Activated T-cell treated with anti-CD3 and anti-CD28 coated beads, Interleukin-2, amount 50 U/mL, for 24 hours (primary cell): ENCODE results near the gene SDCCAG8.

ENCODE experiments used
- DNase-seq: peaks from one replicate; pipeline ENCODE4 v3.0.0-alpha.2; 2020
- H3K27ac Mint-ChIP-seq: 2 replicates; pipeline ENCODE4 v1.8.0; 2020; ENCODE audit warnings: mild to moderate bottlenecking, mixed read lengths
- H3K27me3 Mint-ChIP-seq: 2 replicates; pipeline ENCODE4 v1.8.0; 2020; ENCODE audit warnings: mixed read lengths
- H3K36me3 Mint-ChIP-seq: 2 replicates; pipeline ENCODE4 v1.8.0; 2020; ENCODE audit warnings: low read depth, mixed read lengths
- H3K4me1 Mint-ChIP-seq: 2 replicates; pipeline ENCODE4 v1.8.0; 2020; ENCODE audit warnings: low read depth, mixed read lengths
- H3K4me3 Mint-ChIP-seq: 2 replicates; pipeline ENCODE4 v1.8.0; 2020; ENCODE audit warnings: mild to moderate bottlenecking, moderate library complexity, mixed read lengths
- H3K9me3 Mint-ChIP-seq: 2 replicates; pipeline ENCODE4 v1.8.0; 2020; ENCODE audit warnings: mixed read lengths

The SDCCAG8 gene

GRCh38 chr1:243413431-243414151 is 157.8 kb downstream of the SDCCAG8 start:
- H3K4me3 Mint-ChIP-seq: no peak overlapping the region
- H3K27ac Mint-ChIP-seq: no peak overlapping the region
- H3K36me3 Mint-ChIP-seq: peaks cover 26% of the 10 kb centered on the region
- no peaks in the 10 kb centered on the region for H3K9me3 Mint-ChIP-seq
- H3K4me1 Mint-ChIP-seq: peaks cover 32% of the 10 kb centered on the region
- H3K27me3 Mint-ChIP-seq: no peaks in the 10 kb centered on the region
- DNase-seq: no peak

- Mint-ChIP-seq H3K4me1 (peaks cover 32% of the 10 kb centered on the region), H3K27ac (no peak overlapping the region), H3K36me3 (peaks cover 30% of the 10 kb centered on the region), H3K4me3 (no peak overlapping the region), H3K27me3 (no peaks in the 10 kb centered on the region), H3K9me3 (no peaks in the 10 kb centered on the region)
- no peak for DNase-seq
Observed at GRCh38 chr1:243414152-243414494, 158.3 kb downstream of the SDCCAG8 start.

- Mint-ChIP-seq H3K36me3 (peaks cover 28% of the 10 kb centered on the region), H3K27ac (peak overlapping the region; percentile 75), H3K4me1 (peaks cover 40% of the 10 kb centered on the region), H3K9me3 (no peaks in the 10 kb centered on the region), H3K4me3 (no peak overlapping the region), H3K27me3 (no peaks in the 10 kb centered on the region)
- no peak for DNase-seq
Observed at GRCh38 chr1:243415663-243416408, 160.0 kb downstream of the SDCCAG8 start.

GRCh38 chr1:243416495-243416894 is 160.7 kb downstream of the SDCCAG8 start:
- peaks cover 28% of the 10 kb centered on the region for H3K36me3 Mint-ChIP-seq
- no peak for DNase-seq
- no peaks in the 10 kb centered on the region for H3K9me3 Mint-ChIP-seq
- no peak overlapping the region for H3K4me3 Mint-ChIP-seq
- H3K27me3 Mint-ChIP-seq: no peaks in the 10 kb centered on the region
- H3K27ac Mint-ChIP-seq: peak overlapping the region; percentile 75
- peaks cover 46% of the 10 kb centered on the region for H3K4me1 Mint-ChIP-seq

GRCh38 chr1:243420016-243420945 is 164.4 kb downstream of the SDCCAG8 start:
- Mint-ChIP-seq H3K9me3 (no peaks in the 10 kb centered on the region), H3K36me3 (peaks cover 28% of the 10 kb centered on the region), H3K4me1 (peaks cover 41% of the 10 kb centered on the region), H3K27me3 (no peaks in the 10 kb centered on the region), H3K27ac (no peak overlapping the region), H3K4me3 (no peak overlapping the region)
- DNase-seq: no peak

GRCh38 chr1:243420946-243421685 is 165.3 kb downstream of the SDCCAG8 start:
- no peak for DNase-seq
- Mint-ChIP-seq H3K4me3 (peak overlapping the region; percentile 52), H3K4me1 (peaks cover 33% of the 10 kb centered on the region), H3K9me3 (no peaks in the 10 kb centered on the region), H3K27me3 (no peaks in the 10 kb centered on the region), H3K27ac (peak overlapping the region; percentile 38), H3K36me3 (peaks cover 23% of the 10 kb centered on the region)

- Mint-ChIP-seq H3K9me3 (no peaks in the 10 kb centered on the region), H3K36me3 (peaks cover 27% of the 10 kb centered on the region), H3K4me3 (peak overlapping the region; percentile 52), H3K27ac (peak overlapping the region; percentile 38), H3K4me1 (peaks cover 26% of the 10 kb centered on the region), H3K27me3 (no peaks in the 10 kb centered on the region)
- peak; percentile 48 for DNase-seq
Observed at GRCh38 chr1:243421784-243422183, 165.9 kb downstream of the SDCCAG8 start.

GRCh38 chr1:243422362-243422761 is 166.5 kb downstream of the SDCCAG8 start:
- Mint-ChIP-seq H3K4me1 (peaks cover 22% of the 10 kb centered on the region), H3K4me3 (no peak overlapping the region)

GRCh38 chr1:243428084-243428483 is 172.2 kb downstream of the SDCCAG8 start:
- no peaks in the 10 kb centered on the region for H3K4me1 Mint-ChIP-seq

More at GRCh38 chr1:243422362-243422761, 166.5 kb downstream of the SDCCAG8 start:
- H3K36me3 Mint-ChIP-seq: peaks cover 28% of the 10 kb centered on the region
- no peaks in the 10 kb centered on the region for H3K9me3 Mint-ChIP-seq
- no peaks in the 10 kb centered on the region for H3K27me3 Mint-ChIP-seq
- DNase-seq: no peak
- H3K27ac Mint-ChIP-seq: no peak overlapping the region

GRCh38 chr1:243428617-243429342 is 172.9 kb downstream of the SDCCAG8 start:
- Mint-ChIP-seq H3K27ac (no peak overlapping the region), H3K27me3 (no peaks in the 10 kb centered on the region), H3K4me3 (no peak overlapping the region), H3K4me1 (no peaks in the 10 kb centered on the region), H3K36me3 (peaks cover 42% of the 10 kb centered on the region), H3K9me3 (no peaks in the 10 kb centered on the region)
- no peak for DNase-seq

More at GRCh38 chr1:243428084-243428483, 172.2 kb downstream of the SDCCAG8 start:
- H3K27ac Mint-ChIP-seq: no peak overlapping the region
- no peaks in the 10 kb centered on the region for H3K27me3 Mint-ChIP-seq
- DNase-seq: no peak
- H3K4me3 Mint-ChIP-seq: no peak overlapping the region
- H3K36me3 Mint-ChIP-seq: peaks cover 42% of the 10 kb centered on the region
- no peaks in the 10 kb centered on the region for H3K9me3 Mint-ChIP-seq

GRCh38 chr1:243431591-243431990 is 175.8 kb downstream of the SDCCAG8 start:
- peaks cover 38% of the 10 kb centered on the region for H3K36me3 Mint-ChIP-seq
- no peak overlapping the region for H3K27ac Mint-ChIP-seq
- no peaks in the 10 kb centered on the region for H3K9me3 Mint-ChIP-seq
- H3K4me1 Mint-ChIP-seq: no peaks in the 10 kb centered on the region
- H3K4me3 Mint-ChIP-seq: no peak overlapping the region
- DNase-seq: no peak
- H3K27me3 Mint-ChIP-seq: no peaks in the 10 kb centered on the region

- no peaks in the 10 kb centered on the region for H3K4me1 Mint-ChIP-seq
- H3K4me3 Mint-ChIP-seq: no peak overlapping the region
- H3K27me3 Mint-ChIP-seq: no peaks in the 10 kb centered on the region
- H3K9me3 Mint-ChIP-seq: no peaks in the 10 kb centered on the region
- peaks cover 34% of the 10 kb centered on the region for H3K36me3 Mint-ChIP-seq
- no peak overlapping the region for H3K27ac Mint-ChIP-seq
- DNase-seq: no peak
Observed at GRCh38 chr1:243432136-243432535, 176.3 kb downstream of the SDCCAG8 start.

GRCh38 chr1:243433737-243434370 is 178.0 kb downstream of the SDCCAG8 start:
- DNase-seq: no peak
- Mint-ChIP-seq H3K36me3 (peaks cover 30% of the 10 kb centered on the region), H3K27ac (no peak overlapping the region), H3K9me3 (no peaks in the 10 kb centered on the region), H3K27me3 (no peaks in the 10 kb centered on the region), H3K4me1 (no peaks in the 10 kb centered on the region), H3K4me3 (no peak overlapping the region)
